Smooth muscle cell (in vitro differentiated cells): ENCODE measurements around the gene CAMTA1. TPM values are rescaled to one million over a fixed set of nuclear protein-coding genes. Genes with fewer than 3 reads are reported as not detected.

Experiments
- DNase-seq: peaks from one replicate; lab custom pipeline; 2025; ENCODE audit not compliant: unreplicated experiment; lab: John Stamatoyannopoulos, UW
- H2AFZ ChIP-seq: fragments of 200-600 bp; sonication (generic); 2 replicates; pipeline ENCODE4 v1.6.0; 2016; ENCODE audit warnings: antibody characterized with exemption, low read depth, mild to moderate bottlenecking
- H3F3A ChIP-seq: fragments of 200-600 bp; sonication (generic); 2 replicates; pipeline ENCODE4 v1.6.0; 2017; ENCODE audit warnings: antibody characterized with exemption, low read depth
- H3K27ac ChIP-seq: fragments of 200-600 bp; sonication (generic); 2 replicates; pipeline ENCODE4 v1.5.1; 2016; ENCODE audit warnings: low read depth, mild to moderate bottlenecking
- H3K27me3 ChIP-seq: fragments of 200-600 bp; sonication (generic); 2 replicates; pipeline ENCODE4 v1.6.1; 2016; ENCODE audit warnings: low read depth, mild to moderate bottlenecking
- H3K36me3 ChIP-seq: fragments of 200-600 bp; sonication (generic); 2 replicates; pipeline ENCODE4 v1.5.1; 2016; ENCODE audit warnings: low read depth
- H3K4me1 ChIP-seq: fragments of 200-600 bp; sonication (generic); 2 replicates; pipeline ENCODE4 v1.5.1; 2016; ENCODE audit warnings: low read depth
- H3K4me2 ChIP-seq: fragments of 200-600 bp; sonication (generic); 2 replicates; pipeline ENCODE4 v1.6.0; 2016; ENCODE audit warnings: mild to moderate bottlenecking
- H3K4me3 ChIP-seq: fragments of 200-600 bp; sonication (generic); 2 replicates; pipeline ENCODE4 v1.5.1; 2016; ENCODE audit warnings: mild to moderate bottlenecking
- H3K79me2 ChIP-seq: fragments of 200-600 bp; sonication (generic); 2 replicates; pipeline ENCODE4 v1.6.0; 2016; ENCODE audit warnings: low read depth, mild to moderate bottlenecking
- H3K9ac ChIP-seq: fragments of 200-600 bp; sonication (generic); 2 replicates; pipeline ENCODE4 v1.6.0; 2016; ENCODE audit warnings: low read depth
- H3K9me3 ChIP-seq: fragments of 200-600 bp; sonication (generic); replicated peaks from 2 replicates; pipeline ENCODE4 v1.5.1; 2016; ENCODE audit warnings: low read depth
- H4K20me1 ChIP-seq: fragments of 200-600 bp; sonication (generic); 2 replicates; pipeline ENCODE4 v1.6.0; 2016; ENCODE audit warnings: low read depth
- CTCF ChIP-seq: fragments of 200-600 bp; sonication (generic); IDR thresholded peaks from 2 replicates; pipeline ENCODE4 v1.5.1; 2017; ENCODE audit warnings: borderline replicate concordance, mild to moderate bottlenecking, antibody characterized with exemption; ENCODE audit not compliant: insufficient read depth, poor library complexity, severe bottlenecking
- WGBS: methylation state at CpG from one replicate; pipeline ENCODE4 v1.1.7; 2016; ENCODE audit warnings: low lambda C conversion rate; 5-methylcytosine and 5-hydroxymethylcytosine counted together
- polyA plus RNA-seq: library from polyadenylated mRNA; unstranded; fragments of >200 nt; fragmentation: Nextera tagmentation; extraction: Ambion mirVana; gene quantifications from 2 replicates; pipeline ENCODE4 v1.2.1, GENCODE V29; 2016
- total RNA-seq: library from RNA; depleted of rRNA; stranded (reverse); fragments of >200 nt; gene quantifications from 2 replicates; pipeline ENCODE4 v1.2.3, GENCODE V29; 2014

Gene CAMTA1
- total and polyA plus RNA-seq, 2 experiments from 2014 or later, result 139 to 145 TPM

- H2AFZ ChIP-seq, result no peak overlapping the region
- no peak for DNase-seq
- H4K20me1 ChIP-seq, result no peaks in the 10 kb centered on the region
- H3K9ac ChIP-seq, result no peak overlapping the region
- no peaks in the 10 kb centered on the region for H3K36me3 ChIP-seq
- H3K79me2 ChIP-seq, result no peaks in the 10 kb centered on the region
- 91% methylated on average over 26 of the region's 26 CpGs for WGBS
- H3K27ac ChIP-seq, result no peak overlapping the region
- H3K4me1 ChIP-seq, result no peaks in the 10 kb centered on the region
- no peak overlapping the region for H3K4me2 ChIP-seq
- no peaks in the 10 kb centered on the region for H3F3A ChIP-seq
- no peak overlapping the region for H3K4me3 ChIP-seq
- no peak for TF ChIP-seq CTCF
- H3K27me3 ChIP-seq, result no peaks in the 10 kb centered on the region
- H3K9me3 ChIP-seq, result no peaks in the 10 kb centered on the region
Observed at GRCh38 chr1:7574121-7575040, 789.1 kb downstream of the CAMTA1 start.

GRCh38 chr1:7575041-7575400, 789.8 kb downstream of the CAMTA1 start:
- DNase-seq, result no peak
- Histone ChIP-seq H3F3A (no peaks in the 10 kb centered on the region), H4K20me1 (no peaks in the 10 kb centered on the region), H3K4me1 (no peaks in the 10 kb centered on the region), H3K36me3 (no peaks in the 10 kb centered on the region), H3K9me3 (no peaks in the 10 kb centered on the region), H3K27ac (no peak overlapping the region), H3K4me2 (no peak overlapping the region), H3K4me3 (no peak overlapping the region), H3K9ac (no peak overlapping the region), H3K79me2 (no peaks in the 10 kb centered on the region), H2AFZ (no peak overlapping the region), H3K27me3 (no peaks in the 10 kb centered on the region)
- 91% methylated on average over 2 of the region's 2 CpGs for WGBS
- TF ChIP-seq CTCF, result no peak

GRCh38 chr1:7576946-7577657, 791.8 kb downstream of the CAMTA1 start:
- Histone ChIP-seq H3K36me3 (no peaks in the 10 kb centered on the region), H3K27me3 (no peaks in the 10 kb centered on the region), H2AFZ (no peak overlapping the region), H3K79me2 (no peaks in the 10 kb centered on the region), H3K4me1 (no peaks in the 10 kb centered on the region), H3K9ac (no peak overlapping the region), H3K27ac (no peak overlapping the region), H3F3A (no peaks in the 10 kb centered on the region), H3K4me3 (no peak overlapping the region), H4K20me1 (no peaks in the 10 kb centered on the region), H3K9me3 (no peaks in the 10 kb centered on the region), H3K4me2 (no peak overlapping the region)
- TF ChIP-seq CTCF, result peak; percentile 29
- WGBS, result 70% methylated on average over 14 of the region's 14 CpGs
- no peak for DNase-seq
